HG02759 (cell line): ENCODE data around the gene SLC6A7.

Experiments
- ATAC-seq: cut with Tn5 transposase; IDR thresholded peaks from one replicate; pipeline ENCODE4 v1.9.1; 2021; ENCODE audit warnings: mild to moderate bottlenecking, moderate library complexity; ENCODE audit not compliant: unreplicated experiment

SLC6A7 gene

GRCh38 chr5:150254774-150255173 lies 64.9 kb downstream of the SLC6A7 start:
- ATAC-seq = no peak

DNA sequence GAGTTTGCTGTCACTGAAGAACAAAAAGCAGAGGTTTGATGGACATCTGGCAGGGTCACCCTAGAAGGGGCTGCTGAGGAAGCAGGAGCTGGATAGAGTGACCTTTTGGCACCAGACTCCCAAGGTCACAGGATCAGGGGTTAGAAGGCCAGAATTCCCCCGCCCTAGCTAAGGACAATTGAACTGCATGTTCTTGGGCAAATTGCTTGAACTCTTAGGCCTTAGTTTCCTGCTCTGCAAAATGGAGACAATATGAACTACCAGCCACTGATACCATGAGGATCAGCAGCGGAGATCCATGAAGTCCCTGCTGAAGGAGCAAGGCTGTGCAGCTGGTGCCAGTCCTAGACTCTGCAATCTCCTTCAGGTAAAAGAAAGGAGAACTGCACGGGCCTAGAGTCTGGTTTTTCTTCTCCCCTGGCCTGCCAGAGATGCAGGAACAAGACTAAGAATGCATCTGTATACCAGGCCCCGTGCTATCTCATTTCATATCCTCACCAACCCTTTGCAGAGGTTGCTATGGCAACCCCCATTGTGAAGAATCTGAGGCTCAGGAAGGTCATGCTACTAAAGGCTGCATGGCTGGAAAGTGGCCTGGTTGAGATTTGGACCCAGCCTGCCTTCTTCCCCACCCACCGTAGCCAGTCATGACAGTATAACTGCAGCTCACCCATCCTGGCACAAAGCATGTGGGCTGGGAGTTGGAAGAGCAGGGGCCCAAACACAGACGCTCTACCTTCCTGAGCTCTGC lies 66.0 kb downstream of the SLC6A7 start:
- ATAC-seq = no peak

DNA sequence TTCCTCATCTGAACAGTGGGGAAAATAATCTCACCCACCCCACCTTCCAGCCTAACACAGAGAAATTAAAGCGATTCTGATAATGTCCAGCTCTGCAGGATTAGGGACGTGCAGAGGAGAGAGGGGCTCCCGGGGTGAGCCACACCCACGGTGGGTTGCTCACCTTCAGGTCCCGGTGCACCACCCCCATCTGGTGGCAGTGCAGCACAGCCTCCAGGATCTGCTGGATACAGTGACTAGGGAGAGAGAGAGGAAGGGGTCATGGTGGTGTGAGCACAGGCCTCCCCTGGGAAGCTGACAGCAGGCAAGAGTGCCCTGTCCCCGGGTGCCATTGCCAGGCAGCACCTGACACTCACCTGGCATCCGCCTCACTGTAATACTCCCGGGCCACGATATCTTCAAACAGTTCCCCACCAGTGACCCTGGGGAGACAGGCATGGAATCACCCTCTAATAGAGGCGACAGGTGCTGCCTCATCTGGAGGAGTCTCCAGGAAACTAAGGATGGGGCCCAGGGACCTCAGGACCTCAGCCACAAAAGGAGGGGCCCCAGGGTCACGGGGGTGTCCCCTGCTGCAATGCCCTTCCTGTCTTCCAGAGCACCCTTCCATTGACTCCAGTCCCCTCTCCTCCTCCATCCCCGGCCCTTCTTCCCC lies 66.7 kb downstream of the SLC6A7 start:
- no peak for ATAC-seq

- ATAC-seq = no peak
These were observed 67.6 kb downstream of the SLC6A7 start for GRCh38 chr5:150257424-150257823.

GRCh38 chr5:150258130-150258529 lies 68.3 kb downstream of the SLC6A7 start:
- ATAC-seq = no peak
